HK-2 (cell line): Measurements from ENCODE around the gene TMPRSS6.

Source experiments
- DNase-seq: peaks from one replicate; pipeline ENCODE4 v3.0.0-alpha.2; 2018; ENCODE audit not compliant: unreplicated experiment

The TMPRSS6 gene

GRCh38 chr22:37051391-37052385, 57.8 kb downstream of the TMPRSS6 start, which contains the start of gene KCTD17:
Gene KCTD17, plus strand, starts transcription at chr22:37051742. Its CDS starts 19 bp downstream, at chr22:37051761.
- peak; percentile 64 for DNase-seq

- no peak for DNase-seq
Observed at GRCh38 chr22:37050913-37051312, 58.6 kb downstream of the TMPRSS6 start.

GRCh38 chr22:37049224-37049623, 60.3 kb downstream of the TMPRSS6 start:
- DNase-seq: no peak

- DNase-seq: no peak
Observed at GRCh38 chr22:37048133-37048532, 61.4 kb downstream of the TMPRSS6 start.

GRCh38 chr22:37047006-37047405, 62.5 kb downstream of the TMPRSS6 start:
- no peak for DNase-seq

- DNase-seq: no peak
Observed at GRCh38 chr22:37046589-37046988, 62.9 kb downstream of the TMPRSS6 start.

- no peak for DNase-seq
Observed at GRCh38 chr22:37045958-37046357, 63.6 kb downstream of the TMPRSS6 start.

- no peak for DNase-seq
Observed at GRCh38 chr22:37044634-37045625, 64.6 kb downstream of the TMPRSS6 start.

GRCh38 chr22:37043828-37044538, 65.5 kb downstream of the TMPRSS6 start:
- DNase-seq: peak; percentile 25

- DNase-seq: no peak
Observed at GRCh38 chr22:37043209-37043827, 66.2 kb downstream of the TMPRSS6 start.

GRCh38 chr22:37039466-37039865, 70.0 kb downstream of the TMPRSS6 start:
- DNase-seq: no peak

- DNase-seq: no peak
Observed at GRCh38 chr22:37037669-37038068, 71.8 kb downstream of the TMPRSS6 start.

GRCh38 chr22:37036655-37037377, 72.7 kb downstream of the TMPRSS6 start:
- no peak for DNase-seq

- no peak for DNase-seq
Observed at GRCh38 chr22:37033605-37034430, 75.7 kb downstream of the TMPRSS6 start.

GRCh38 chr22:37032535-37033460, 76.7 kb downstream of the TMPRSS6 start:
- DNase-seq: peak; percentile 73

GRCh38 chr22:37032134-37032534, 77.4 kb downstream of the TMPRSS6 start:
- no peak for DNase-seq

- DNase-seq: no peak
Observed at GRCh38 chr22:37030560-37031281, 78.8 kb downstream of the TMPRSS6 start.
